H1 (cell line): ENCODE data around the gene SLC6A6. TPM values are rescaled to one million over a fixed set of nuclear protein-coding genes. Genes with fewer than 3 reads are reported as not detected.

Experiments
- CTCF ChIA-PET: fragments of 300-600 bp; sonication (Branson Sonifier 250); formaldehyde crosslinking; loops from one replicate; lab custom pipeline; 2021; ENCODE audit not compliant: partially characterized antibody; lab: Charles Lee
- POLR2A ChIA-PET: fragments of 300-600 bp; sonication (Branson Sonifier 250); formaldehyde crosslinking; loops from one replicate; lab custom pipeline; 2021; ENCODE audit warnings: inconsistent platforms; ENCODE audit not compliant: partially characterized antibody; lab: Charles Lee
- DNase-seq, 2 experiments: peaks; one replicate each; pipeline versions ENCODE4 v3.0.0 to v3.0.0-alpha.2; 2010 to 2022; ENCODE audit warnings: low spot score in 2 of 2, low read depth in 1 of 2, mixed read lengths in 1 of 2
- FAIRE-seq: peaks from 2 replicates; lab custom pipeline; 2011; peaks lifted over from hg19 to GRCh38; lab: Jason Lieb, UNC
- H2AFZ ChIP-seq: 2 replicates; pipeline ENCODE4 v1.8.1; 2012; ENCODE audit warnings: low read length, inconsistent platforms
- H2AK5ac ChIP-seq: 2 replicates; pipeline ENCODE4 v1.6.1; 2013; ENCODE audit warnings: low read depth, low read length
- H2BK120ac ChIP-seq: replicated peaks from 2 replicates; pipeline ENCODE3; 2013; ENCODE audit warnings: low read depth, low read length, inconsistent platforms
- H2BK12ac ChIP-seq: 2 replicates; pipeline ENCODE4 v1.6.1; 2013; ENCODE audit warnings: low read depth, low read length
- H2BK15ac ChIP-seq: 2 replicates; pipeline ENCODE4 v1.6.1; 2013; ENCODE audit warnings: low read length
- H2BK20ac ChIP-seq: 2 replicates; pipeline ENCODE4 v1.6.1; 2013; ENCODE audit warnings: low read length
- H2BK5ac ChIP-seq: 2 replicates; pipeline ENCODE4 v1.6.1; 2013; ENCODE audit warnings: low read depth, low read length
- H3K14ac ChIP-seq: 2 replicates; pipeline ENCODE4 v1.6.1; 2013; ENCODE audit warnings: inconsistent platforms; ENCODE audit not compliant: insufficient read length
- H3K18ac ChIP-seq: 2 replicates; pipeline ENCODE4 v1.6.1; 2013; ENCODE audit warnings: low read length; ENCODE audit errors: extremely low read depth
- H3K23ac ChIP-seq: 2 replicates; pipeline ENCODE4 v1.6.1; 2013; ENCODE audit warnings: inconsistent platforms; ENCODE audit not compliant: insufficient read length
- H3K23me2 ChIP-seq: 2 replicates; pipeline ENCODE4 v1.6.1; 2013; ENCODE audit warnings: low read depth, low read length
- H3K27ac ChIP-seq: 2 replicates; pipeline ENCODE4 v1.6.1; 2011; ENCODE audit warnings: low read depth, low read length, inconsistent platforms
- H3K27me3 ChIP-seq, 4 experiments: replicated peaks in 1 of 4; 1 replicate in 1 of 4; 2 replicates in 3 of 4; pipeline versions ENCODE4 v1.6.1 to v1.8.1; 2011 to 2013; ENCODE audit warnings: low read length in 3 of 4, mild to moderate bottlenecking in 3 of 4, inconsistent platforms in 2 of 4, mixed read lengths in 2 of 4, moderate library complexity in 1 of 4; ENCODE audit not compliant: control insufficient read depth in 3 of 4, insufficient read depth in 3 of 4; ENCODE audit errors: extremely low read depth in 1 of 4
- H3K36me3 ChIP-seq, 4 experiments: 2 replicates each; pipeline versions ENCODE4 v1.6.1 to v1.8.1; 2011 to 2013; ENCODE audit warnings: mild to moderate bottlenecking in 4 of 4, low read length in 3 of 4, moderate library complexity in 2 of 4, control low read depth in 1 of 4, inconsistent platforms in 1 of 4; ENCODE audit not compliant: insufficient read depth in 4 of 4, control insufficient read depth in 2 of 4
- H3K4ac ChIP-seq: replicated peaks from 2 replicates; pipeline ENCODE3; 2013; ENCODE audit warnings: low read length, low read depth, mixed read lengths, inconsistent platforms; ENCODE audit not compliant: insufficient read length
- H3K4me1 ChIP-seq, 4 experiments: replicated peaks in 1 of 4; 1 replicate in 1 of 4; 2 replicates in 3 of 4; pipeline versions ENCODE4 v1.6.1 to v1.8.1; 2011 to 2013; ENCODE audit warnings: low read length in 3 of 4, inconsistent platforms in 2 of 4, mixed read lengths in 1 of 4; ENCODE audit not compliant: insufficient read depth in 4 of 4, control insufficient read depth in 3 of 4
- H3K4me2 ChIP-seq, 2 experiments: 2 replicates each; pipeline versions ENCODE4 v1.6.1 to v1.8.1; 2011 to 2013; ENCODE audit warnings: low read depth in 2 of 2, low read length in 2 of 2, control low read depth in 1 of 2, inconsistent platforms in 1 of 2, mild to moderate bottlenecking in 1 of 2; ENCODE audit not compliant: insufficient read depth in 1 of 2
- H3K4me3 ChIP-seq, 4 experiments: fragments of 200-600, 300-600 bp in 1 of 4; sonication (generic), shearing (Covaris generic), sonication (Bioruptor Twin) in 1 of 4; 2 replicates each; pipeline versions ENCODE4 v1.5.1 to v1.8.1; 2011 to 2016; ENCODE audit warnings: low read length in 4 of 4, low read depth in 3 of 4, control low read depth in 2 of 4, inconsistent platforms in 2 of 4, mild to moderate bottlenecking in 2 of 4, mixed read lengths in 1 of 4, moderate library complexity in 1 of 4; ENCODE audit not compliant: insufficient read depth in 2 of 4; ENCODE audit errors: extremely low read depth in 1 of 4
- H3K56ac ChIP-seq: replicated peaks from 2 replicates; pipeline ENCODE3; 2013; ENCODE audit warnings: low read depth, mild to moderate bottlenecking, mixed read lengths, low read length, inconsistent platforms; ENCODE audit not compliant: insufficient read length
- H3K79me1 ChIP-seq: 2 replicates; pipeline ENCODE4 v1.6.1; 2013; ENCODE audit warnings: low read depth, low read length, control low read depth
- H3K79me2 ChIP-seq, 2 experiments: 2 replicates each; pipeline versions ENCODE4 v1.6.1 to v1.8.1; 2012 to 2013; ENCODE audit warnings: low read length in 2 of 2, mild to moderate bottlenecking in 2 of 2, inconsistent platforms in 1 of 2; ENCODE audit not compliant: insufficient read depth in 2 of 2, control insufficient read depth in 1 of 2
- H3K9ac ChIP-seq, 4 experiments: replicated peaks in 1 of 4; 1 replicate in 1 of 4; 2 replicates in 3 of 4; pipeline versions ENCODE4 v1.6.1 to v1.8.1; 2011 to 2013; ENCODE audit warnings: low read depth in 3 of 4, low read length in 3 of 4, control low read depth in 2 of 4, mild to moderate bottlenecking in 2 of 4, moderate library complexity in 2 of 4, inconsistent platforms in 1 of 4; ENCODE audit errors: extremely low read depth in 1 of 4
- H3K9me3 ChIP-seq, 2 experiments: 2 replicates each; pipeline versions ENCODE4 v1.6.1 to v1.8.1; 2012 to 2013; ENCODE audit warnings: mild to moderate bottlenecking in 2 of 2, moderate library complexity in 2 of 2, control low read depth in 1 of 2, inconsistent platforms in 1 of 2, low read depth in 1 of 2, low read length in 1 of 2, mixed read lengths in 1 of 2; ENCODE audit not compliant: insufficient read depth in 2 of 2
- H4K20me1 ChIP-seq, 2 experiments: replicated peaks in 1 of 2; 2 replicates each; pipeline versions ENCODE3 to v1.8.1; 2011 to 2013; ENCODE audit warnings: inconsistent platforms in 2 of 2, low read length in 2 of 2, mild to moderate bottlenecking in 1 of 2; ENCODE audit not compliant: insufficient read depth in 2 of 2, control insufficient read depth in 1 of 2
- H4K5ac ChIP-seq: 2 replicates; pipeline ENCODE4 v1.6.1; 2013; ENCODE audit warnings: low read length, low read depth, mixed read lengths, inconsistent platforms; ENCODE audit not compliant: insufficient read length
- H4K8ac ChIP-seq: 2 replicates; pipeline ENCODE4 v1.8.0; 2013; ENCODE audit warnings: mild to moderate bottlenecking, moderate library complexity, low read length, inconsistent platforms; ENCODE audit not compliant: insufficient read depth; ENCODE audit errors: extremely low read depth
- H4K91ac ChIP-seq: replicated peaks from 2 replicates; pipeline ENCODE3; 2013; ENCODE audit warnings: low read length, mixed read lengths, inconsistent platforms; ENCODE audit not compliant: insufficient read length
- CHD1 ChIP-seq: IDR thresholded peaks from 2 replicates; pipeline ENCODE4 v1.6.1; 2012; ENCODE audit warnings: low read depth, low read length, improper control_type of control experiment
- RFX5 ChIP-seq: IDR thresholded peaks from 2 replicates; pipeline ENCODE4 v1.6.1; 2011; ENCODE audit warnings: low read depth, low read length, improper control_type of control experiment, borderline replicate concordance
- SIX5 ChIP-seq: IDR thresholded peaks from 2 replicates; pipeline ENCODE4 v1.6.1; 2011; ENCODE audit warnings: mild to moderate bottlenecking, low read depth, low read length
- SP2 ChIP-seq: IDR thresholded peaks from 2 replicates; pipeline ENCODE4 v1.6.1; 2012; ENCODE audit warnings: mild to moderate bottlenecking, low read length, inconsistent platforms
- TAF1 ChIP-seq: IDR thresholded peaks from 2 replicates; pipeline ENCODE4 v1.6.1; 2011; ENCODE audit warnings: mild to moderate bottlenecking, low read depth, low read length
- TAF7 ChIP-seq: optimal IDR thresholded peaks from 2 replicates; pipeline ENCODE3; 2011; ENCODE audit warnings: low read depth, mild to moderate bottlenecking, inconsistent platforms, low read length, moderate library complexity, borderline replicate concordance
- TBP ChIP-seq: IDR thresholded peaks from 2 replicates; pipeline ENCODE4 v1.6.1; 2011; ENCODE audit warnings: low read depth, low read length, improper control_type of control experiment
- TEAD4 ChIP-seq: IDR thresholded peaks from 2 replicates; pipeline ENCODE4 v1.6.1; 2012; ENCODE audit warnings: low read depth, low read length, inconsistent platforms, mixed read lengths
- WGBS, 2 experiments: shearing (Covaris generic) in 1 of 2; methylation state at CpG; one replicate each; pipeline versions ENCODE4 v1.1.6 to v1.1.7; 2013 to 2015; ENCODE audit warnings: low lambda C conversion rate in 2 of 2, mixed read lengths in 2 of 2, inconsistent platforms in 1 of 2, low coverage in 1 of 2, missing lambda C conversion rate in 1 of 2; ENCODE audit not compliant: insufficient replicate concordance in 2 of 2, insufficient coverage in 1 of 2, insufficient read length in 1 of 2; ENCODE audit errors: extremely low coverage in 1 of 2, missing lambda C conversion rate in 1 of 2; 5-methylcytosine and 5-hydroxymethylcytosine counted together
- polyA plus RNA-seq, 7 experiments: library from polyadenylated mRNA; depleted of rRNA in 3 of 7; stranded (reverse) in 5 of 7; unstranded in 2 of 7; fragments of >200 nt in 5 of 7; fragments of 200-250 nt in 2 of 7; gene quantifications; 1 replicate in 5 of 7; 2 replicates in 1 of 7; 4 replicates in 1 of 7; pipeline versions ENCODE4 v1.2.1 to v1.2.3, GENCODE V29; 2011 to 2013; ENCODE audit warnings: missing spikeins in 2 of 7, mixed read lengths in 2 of 7
- total RNA-seq: library from RNA; stranded (reverse); fragmentation: NEBNext Ultra II Directional; extraction: Animal tissue kit (Norgen Biotek cat#: 25700); gene quantifications from 2 replicates; pipeline ENCODE4 v1.2.1, GENCODE V29; 2021

SLC6A6 gene
- total and polyA plus RNA-seq, 2 of the 8 experiments (the other 6 are each of a cell fraction or from before 2014, with no cell fraction given) = 66.2 to 144 TPM

- Histone ChIP-seq H2BK20ac (no peak overlapping the region), H3K9me3 (no peaks in the 10 kb centered on the region), H3K4me2 (no peak overlapping the region), H3K36me3 (peaks cover 0 to 9% (median 4%) of the 10 kb centered on the region in 4 experiments; a peak in 1 of 8 replicates), H3K27me3 (no peaks in the 10 kb centered on the region), H4K91ac (no peak overlapping the region), H2BK12ac (no peak overlapping the region), H4K5ac (no peak overlapping the region), H4K20me1 (peaks cover 15 to 50% of the 10 kb centered on the region in 2 experiments), H3K23me2 (peaks cover 13% of the 10 kb centered on the region), H3K56ac (no peak overlapping the region), H3K9ac (no peak overlapping the region), H3K4ac (no peak overlapping the region), H2AFZ (no peak overlapping the region), H3K79me2 (peaks cover 47 to 88% of the 10 kb centered on the region in 2 experiments), H2BK15ac (no peak overlapping the region), H3K4me3 (no peak overlapping the region), H3K18ac (no peak overlapping the region), H3K14ac (no peak overlapping the region), H4K8ac (no peak overlapping the region), H2AK5ac (no peak overlapping the region), H2BK5ac (no peak overlapping the region), H3K27ac (no peak overlapping the region), H2BK120ac (no peak overlapping the region), H3K79me1 (peaks cover 38% of the 10 kb centered on the region), H3K4me1 (peaks cover 7 to 27% (median 16%) of the 10 kb centered on the region in 4 experiments), H3K23ac (no peak overlapping the region)
- no peak for FAIRE-seq
- CTCF ChIA-PET = interaction anchor here (1.7 to 3.8 kb wide), 3 partner anchors 25 to 54 kb away, joined by 4 to 16 read pairs (median 16); no protein-coding TSS in a partner anchor
- POLR2A ChIA-PET = interaction anchor here (2.7 kb wide), 1 partner anchor 24 kb away, joined by 8 read pairs; no protein-coding TSS in a partner anchor
- no peak for DNase-seq
- 91 to 100% methylated on average over 1 to 3 of the region's 5 CpGs for WGBS, 2 experiments
- TF ChIP-seq CHD1 = no peak
- TF ChIP-seq TBP = no peak
- no peak for TF ChIP-seq TAF1
- TF ChIP-seq SP2 = no peak
- no peak for TF ChIP-seq TEAD4
- no peak for TF ChIP-seq TAF7
- no peak for TF ChIP-seq SIX5
- TF ChIP-seq RFX5 = no peak
These were observed 4.8 kb downstream of the SLC6A6 start for GRCh38 chr3:14407203-14407602.
